K562 (cell line): ENCODE measurements around the gene RHBDL3. TPM values are rescaled to one million over a fixed set of nuclear protein-coding genes. Genes with fewer than 3 reads are reported as not detected.

Experiments used
- ATF1 ChIP-seq, 2 experiments: fragments of 450-650 bp in 1 of 2; IDR thresholded peaks; 2 replicates each; pipeline ENCODE4 v1.6.1; 2016; ENCODE audit warnings: missing compliant biosample characterization in 1 of 2, missing genetic modification characterization in 1 of 2
- GATAD2A ChIP-seq: fragments of 450-650 bp; IDR thresholded peaks from 2 replicates; pipeline ENCODE4 v1.6.1; 2017
- HCFC1 ChIP-seq: IDR thresholded peaks from 2 replicates; pipeline ENCODE4 v1.6.1; 2012; ENCODE audit warnings: low read depth, low read length, improper control_type of control experiment
- PPARD ChIP-seq: fragments of 250-450 bp; sonication (Bioruptor Pico); IDR thresholded peaks from 2 replicates; pipeline ENCODE4 v1.8.0; 2022; ENCODE audit warnings: inconsistent platforms, mild to moderate bottlenecking, moderate library complexity
- TEAD1 ChIP-seq, 2 experiments: fragments of 450-650 bp in 1 of 2; sonication (generic) in 1 of 2; formaldehyde crosslinking; IDR thresholded peaks; 2 replicates each; pipeline versions ENCODE4 v1.4.0 to v1.8.0; 2020 to 2022; ENCODE audit warnings: mild to moderate bottlenecking in 2 of 2, missing genetic modification reagents in 1 of 2
- ZNF717 ChIP-seq: fragments of 250-450 bp; sonication (Bioruptor Pico); IDR thresholded peaks from 2 replicates; pipeline ENCODE4 v1.5.0; 2021
- ZNF79 ChIP-seq: fragments of 250-450 bp; sonication (Bioruptor Pico); IDR thresholded peaks from 2 replicates; pipeline ENCODE4 v1.4.0; 2020; ENCODE audit warnings: low read depth, mild to moderate bottlenecking, moderate library complexity
- ZZZ3 ChIP-seq: fragments of 450-650 bp; IDR thresholded peaks from 2 replicates; pipeline ENCODE4 v1.6.1; 2016; ENCODE audit warnings: antibody characterized with exemption, mild to moderate bottlenecking, moderate library complexity
- polyA plus RNA-seq, 8 experiments: library from polyadenylated mRNA; depleted of rRNA in 4 of 8; stranded (reverse) in 5 of 8; unstranded in 3 of 8; fragments of >200 nt; fragmentation: Nextera tagmentation in 2 of 8; fragmentation: Illumina TruSeq in 1 of 8; extraction: Ambion mirVana in 2 of 8; extraction: Trizol in 1 of 8; gene quantifications; 2 replicates each; pipeline versions ENCODE4 v1.2.1 to v1.2.3, GENCODE V29; 2011 to 2014; ENCODE audit warnings: inconsistent platforms in 1 of 8, missing spikeins in 1 of 8
- total RNA-seq, 7 experiments: library from RNA; depleted of rRNA in 6 of 7; stranded (reverse); fragments of >200 nt in 6 of 7; fragmentation: Illumina TruSeq in 2 of 7; extraction: Trizol in 2 of 7; gene quantifications; 2 replicates each; pipeline versions ENCODE4 v1.2.1 to v1.2.3, GENCODE V29; 2011 to 2021; ENCODE audit warnings: low replicate concordance in 1 of 7
- TF ChIP-seq, protein P1 (sequence below): fragments of 250-450 bp; sonication (Bioruptor Pico); IDR thresholded peaks from 2 replicates; pipeline ENCODE4 v1.4.0; 2020; ENCODE audit warnings: borderline replicate concordance
- TF ChIP-seq, protein P2 (sequence below), 2 experiments: fragments of 450-650 bp; IDR thresholded peaks; 2 replicates each; pipeline ENCODE4 v1.6.1; 2018; ENCODE audit warnings: mild to moderate bottlenecking in 2 of 2, low read depth in 1 of 2; ENCODE audit not compliant: partially characterized antibody in 2 of 2
- TF ChIP-seq, protein P3 (sequence below): fragments of 450-650 bp; IDR thresholded peaks from 2 replicates; pipeline ENCODE4 v1.6.1; 2018; ENCODE audit warnings: mild to moderate bottlenecking, low read depth; ENCODE audit not compliant: partially characterized antibody

RHBDL3 gene
- total and polyA plus RNA-seq, 9 of the 15 experiments (the other 6 are each of a cell fraction or from before 2014, with no cell fraction given) = 0.06 to 0.31 (median 0.09) TPM; not detected in 4

- TF ChIP-seq, protein P1, sequence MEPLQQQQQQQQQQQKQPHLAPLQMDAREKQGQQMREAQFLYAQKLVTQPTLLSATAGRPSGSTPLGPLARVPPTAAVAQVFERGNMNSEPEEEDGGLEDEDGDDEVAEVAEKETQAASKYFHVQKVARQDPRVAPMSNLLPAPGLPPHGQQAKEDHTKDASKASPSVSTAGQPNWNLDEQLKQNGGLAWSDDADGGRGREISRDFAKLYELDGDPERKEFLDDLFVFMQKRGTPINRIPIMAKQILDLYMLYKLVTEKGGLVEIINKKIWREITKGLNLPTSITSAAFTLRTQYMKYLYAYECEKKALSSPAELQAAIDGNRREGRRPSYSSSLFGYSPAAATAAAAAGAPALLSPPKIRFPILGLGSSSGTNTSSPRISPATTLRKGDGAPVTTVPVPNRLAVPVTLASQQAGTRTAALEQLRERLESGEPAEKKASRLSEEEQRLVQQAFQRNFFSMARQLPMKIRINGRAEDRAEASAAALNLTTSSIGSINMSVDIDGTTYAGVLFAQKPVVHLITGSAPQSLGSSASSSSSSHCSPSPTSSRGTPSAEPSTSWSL = no peak
- TF ChIP-seq, protein P2, sequence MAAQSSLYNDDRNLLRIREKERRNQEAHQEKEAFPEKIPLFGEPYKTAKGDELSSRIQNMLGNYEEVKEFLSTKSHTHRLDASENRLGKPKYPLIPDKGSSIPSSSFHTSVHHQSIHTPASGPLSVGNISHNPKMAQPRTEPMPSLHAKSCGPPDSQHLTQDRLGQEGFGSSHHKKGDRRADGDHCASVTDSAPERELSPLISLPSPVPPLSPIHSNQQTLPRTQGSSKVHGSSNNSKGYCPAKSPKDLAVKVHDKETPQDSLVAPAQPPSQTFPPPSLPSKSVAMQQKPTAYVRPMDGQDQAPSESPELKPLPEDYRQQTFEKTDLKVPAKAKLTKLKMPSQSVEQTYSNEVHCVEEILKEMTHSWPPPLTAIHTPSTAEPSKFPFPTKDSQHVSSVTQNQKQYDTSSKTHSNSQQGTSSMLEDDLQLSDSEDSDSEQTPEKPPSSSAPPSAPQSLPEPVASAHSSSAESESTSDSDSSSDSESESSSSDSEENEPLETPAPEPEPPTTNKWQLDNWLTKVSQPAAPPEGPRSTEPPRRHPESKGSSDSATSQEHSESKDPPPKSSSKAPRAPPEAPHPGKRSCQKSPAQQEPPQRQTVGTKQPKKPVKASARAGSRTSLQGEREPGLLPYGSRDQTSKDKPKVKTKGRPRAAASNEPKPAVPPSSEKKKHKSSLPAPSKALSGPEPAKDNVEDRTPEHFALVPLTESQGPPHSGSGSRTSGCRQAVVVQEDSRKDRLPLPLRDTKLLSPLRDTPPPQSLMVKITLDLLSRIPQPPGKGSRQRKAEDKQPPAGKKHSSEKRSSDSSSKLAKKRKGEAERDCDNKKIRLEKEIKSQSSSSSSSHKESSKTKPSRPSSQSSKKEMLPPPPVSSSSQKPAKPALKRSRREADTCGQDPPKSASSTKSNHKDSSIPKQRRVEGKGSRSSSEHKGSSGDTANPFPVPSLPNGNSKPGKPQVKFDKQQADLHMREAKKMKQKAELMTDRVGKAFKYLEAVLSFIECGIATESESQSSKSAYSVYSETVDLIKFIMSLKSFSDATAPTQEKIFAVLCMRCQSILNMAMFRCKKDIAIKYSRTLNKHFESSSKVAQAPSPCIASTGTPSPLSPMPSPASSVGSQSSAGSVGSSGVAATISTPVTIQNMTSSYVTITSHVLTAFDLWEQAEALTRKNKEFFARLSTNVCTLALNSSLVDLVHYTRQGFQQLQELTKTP (IDR thresholded peaks at IDR 0.05; ENCODE audit: low read depth in 1 of 2, partially characterized antibody in 2 of 2) = no peak
- TF ChIP-seq TEAD1 (CRISPR knock-in tag; IDR thresholded peaks at IDR 0.05) (no peak), ZNF79 (CRISPR knock-in tag) (no peak), ZZZ3 (no peak), HCFC1 (no peak), PPARD (no peak), ZNF717 (no peak), ATF1 (CRISPR knock-in tag; IDR thresholded peaks at IDR 0.05) (no peak), ATF1 (tag; IDR thresholded peaks at IDR 0.05) (0 out of 2 replicates have a peak, but pooled peaks have one; percentile 13), GATAD2A (no peak)
- TF ChIP-seq, protein P3, sequence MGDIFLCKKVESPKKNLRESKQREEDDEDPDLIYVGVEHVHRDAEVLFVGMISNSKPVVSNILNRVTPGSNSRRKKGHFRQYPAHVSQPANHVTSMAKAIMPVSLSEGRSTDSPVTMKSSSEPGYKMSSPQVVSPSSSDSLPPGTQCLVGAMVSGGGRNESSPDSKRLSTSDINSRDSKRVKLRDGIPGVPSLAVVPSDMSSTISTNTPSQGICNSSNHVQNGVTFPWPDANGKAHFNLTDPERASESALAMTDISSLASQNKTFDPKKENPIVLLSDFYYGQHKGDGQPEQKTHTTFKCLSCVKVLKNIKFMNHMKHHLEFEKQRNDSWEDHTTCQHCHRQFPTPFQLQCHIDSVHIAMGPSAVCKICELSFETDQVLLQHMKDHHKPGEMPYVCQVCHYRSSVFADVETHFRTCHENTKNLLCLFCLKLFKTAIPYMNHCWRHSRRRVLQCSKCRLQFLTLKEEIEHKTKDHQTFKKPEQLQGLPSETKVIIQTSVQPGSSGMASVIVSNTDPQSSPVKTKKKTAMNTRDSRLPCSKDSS = no peak
Measured at GRCh38 chr17:32275060-32276042, 9.7 kb downstream of the RHBDL3 start (continued).
